KOPT-K1 (cell line): ENCODE data around the gene PDE9A.

Experiments used
- H3K27ac ChIP-seq: fragments of 200-600 bp; sonication (generic); 2 replicates; pipeline ENCODE4 v1.5.1; 2016; ENCODE audit warnings: antibody characterized with exemption, mild to moderate bottlenecking, low read depth, low read length; ENCODE audit not compliant: poor library complexity, severe bottlenecking
- H3K36me3 ChIP-seq: fragments of 200-600 bp; sonication (generic); 2 replicates; pipeline ENCODE4 v1.5.1; 2017; ENCODE audit warnings: antibody characterized with exemption, mild to moderate bottlenecking, low read length, moderate library complexity; ENCODE audit not compliant: insufficient read depth
- H3K9me3 ChIP-seq: fragments of 200-600 bp; sonication (generic); 2 replicates; pipeline ENCODE4 v1.5.1; 2017; ENCODE audit warnings: antibody characterized with exemption, low read length, mild to moderate bottlenecking; ENCODE audit not compliant: insufficient read depth, poor library complexity, severe bottlenecking

PDE9A gene

GRCh38 chr21:42656872-42657271 lies 3.5 kb downstream of the PDE9A start:
- H3K27ac ChIP-seq, result no peak overlapping the region
- no peaks in the 10 kb centered on the region for H3K36me3 ChIP-seq
- no peaks in the 10 kb centered on the region for H3K9me3 ChIP-seq

- Histone ChIP-seq H3K36me3 (no peaks in the 10 kb centered on the region), H3K27ac (no peak overlapping the region)
These were observed 4.4 kb downstream of the PDE9A start for GRCh38 chr21:42657676-42658319.

GRCh38 chr21:42658320-42659105 lies 5.1 kb downstream of the PDE9A start:
- Histone ChIP-seq H3K36me3 (no peaks in the 10 kb centered on the region), H3K27ac (no peak overlapping the region), H3K9me3 (no peaks in the 10 kb centered on the region)

More at GRCh38 chr21:42657676-42658319, 4.4 kb downstream of the PDE9A start:
- H3K9me3 ChIP-seq, result no peaks in the 10 kb centered on the region

GRCh38 chr21:42659416-42660117 lies 6.1 kb downstream of the PDE9A start:
- H3K27ac ChIP-seq, result no peak overlapping the region
- no peaks in the 10 kb centered on the region for H3K9me3 ChIP-seq
- H3K36me3 ChIP-seq, result no peaks in the 10 kb centered on the region

GRCh38 chr21:42660118-42660470 lies 6.7 kb downstream of the PDE9A start:
- Histone ChIP-seq H3K9me3 (no peaks in the 10 kb centered on the region), H3K27ac (no peak overlapping the region), H3K36me3 (no peaks in the 10 kb centered on the region)

DNA sequence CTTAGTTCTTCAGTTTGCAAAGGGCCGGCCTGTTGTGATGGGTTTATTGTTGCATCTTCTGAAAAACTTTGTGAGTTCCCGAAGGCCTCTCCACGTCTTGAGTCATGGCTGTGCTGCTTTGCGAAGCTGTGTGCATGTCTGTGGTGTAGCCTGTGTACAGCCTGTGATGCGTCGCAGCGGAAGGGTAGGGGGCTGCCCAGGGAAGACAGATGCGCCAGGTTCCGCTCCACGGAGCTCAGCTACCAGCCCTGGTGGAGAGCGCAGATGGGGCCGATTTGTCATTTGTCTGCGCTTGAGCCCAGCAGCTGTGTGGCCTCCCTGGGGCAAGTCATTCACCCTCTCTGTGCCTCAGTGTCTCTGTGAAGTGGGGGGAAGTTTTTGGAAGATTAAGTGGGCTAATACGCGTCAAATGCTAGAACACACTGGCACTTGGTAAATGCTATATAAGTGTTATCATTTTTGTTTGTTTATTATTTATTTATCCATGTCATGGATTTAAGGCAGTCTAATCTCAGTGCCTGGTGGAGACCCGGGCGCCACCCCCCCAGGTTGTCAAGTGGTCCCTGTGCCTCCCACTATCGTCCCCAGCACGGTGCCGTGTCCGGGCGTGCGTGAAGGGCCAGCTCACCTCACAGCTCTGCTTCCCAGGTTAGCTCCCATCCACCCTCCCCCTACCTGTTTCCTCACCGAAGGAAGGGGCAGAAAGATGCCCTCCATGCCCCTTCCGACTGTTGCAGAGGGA lies 8.4 kb downstream of the PDE9A start:
- H3K27ac ChIP-seq, result no peak overlapping the region
- H3K36me3 ChIP-seq, result no peaks in the 10 kb centered on the region
- H3K9me3 ChIP-seq, result no peaks in the 10 kb centered on the region

DNA sequence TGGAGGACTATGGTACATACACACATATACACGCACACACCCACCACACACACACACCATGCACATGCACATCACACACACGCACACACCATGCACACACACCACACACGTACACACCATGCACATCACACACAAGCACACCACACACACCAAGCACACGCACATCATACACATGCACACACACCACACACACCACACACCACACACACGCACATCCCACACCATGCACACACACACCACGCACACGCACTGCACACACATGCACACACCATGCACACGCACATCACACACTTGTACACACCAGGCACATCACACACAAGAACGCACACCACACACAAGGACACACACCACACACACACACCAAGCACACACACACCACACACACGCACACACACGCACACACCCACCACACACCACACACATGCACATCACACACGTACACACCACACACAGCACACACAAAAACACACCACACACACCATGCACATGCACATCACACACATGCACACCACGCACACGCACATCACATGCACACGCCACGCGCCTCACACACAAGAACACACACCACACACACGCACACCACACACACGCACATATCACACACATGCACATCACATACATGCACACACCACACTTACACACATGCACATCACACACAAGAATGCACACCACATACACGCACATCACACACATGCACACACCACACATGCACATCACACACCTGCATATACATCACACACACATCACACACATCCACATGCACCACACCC lies 9.2 kb downstream of the PDE9A start:
- Histone ChIP-seq H3K27ac (no peak overlapping the region), H3K36me3 (no peaks in the 10 kb centered on the region)

DNA sequence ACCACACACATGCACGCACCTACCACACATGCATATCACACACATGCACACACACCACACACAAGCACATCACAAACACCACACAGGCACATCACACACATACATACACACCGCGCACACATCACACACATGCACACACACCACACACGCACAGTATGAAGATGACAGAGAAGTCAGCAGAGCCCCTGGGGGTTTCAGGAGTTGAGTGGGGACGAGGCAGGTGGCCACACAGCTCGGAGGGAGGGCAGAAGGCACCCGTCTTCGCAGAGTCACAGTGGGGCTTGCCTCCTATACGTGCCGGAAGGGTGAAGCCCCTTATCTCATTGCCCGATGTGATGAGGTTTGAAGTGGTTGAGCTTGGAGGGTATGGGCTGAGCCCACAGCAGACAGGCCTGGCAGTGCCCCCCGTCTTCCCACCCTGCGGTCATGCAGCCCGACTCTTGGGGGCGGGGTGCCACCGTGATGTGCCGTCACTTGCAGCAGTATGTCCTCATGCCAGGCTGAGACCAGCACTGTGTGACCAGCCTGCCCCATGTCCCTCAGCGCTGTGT lies 9.9 kb downstream of the PDE9A start:
- no peaks in the 10 kb centered on the region for H3K36me3 ChIP-seq
- no peak overlapping the region for H3K27ac ChIP-seq
- H3K9me3 ChIP-seq, result no peaks in the 10 kb centered on the region

More for the DNA sequence above, 9.2 kb downstream of the PDE9A start:
- H3K9me3 ChIP-seq, result no peaks in the 10 kb centered on the region

DNA sequence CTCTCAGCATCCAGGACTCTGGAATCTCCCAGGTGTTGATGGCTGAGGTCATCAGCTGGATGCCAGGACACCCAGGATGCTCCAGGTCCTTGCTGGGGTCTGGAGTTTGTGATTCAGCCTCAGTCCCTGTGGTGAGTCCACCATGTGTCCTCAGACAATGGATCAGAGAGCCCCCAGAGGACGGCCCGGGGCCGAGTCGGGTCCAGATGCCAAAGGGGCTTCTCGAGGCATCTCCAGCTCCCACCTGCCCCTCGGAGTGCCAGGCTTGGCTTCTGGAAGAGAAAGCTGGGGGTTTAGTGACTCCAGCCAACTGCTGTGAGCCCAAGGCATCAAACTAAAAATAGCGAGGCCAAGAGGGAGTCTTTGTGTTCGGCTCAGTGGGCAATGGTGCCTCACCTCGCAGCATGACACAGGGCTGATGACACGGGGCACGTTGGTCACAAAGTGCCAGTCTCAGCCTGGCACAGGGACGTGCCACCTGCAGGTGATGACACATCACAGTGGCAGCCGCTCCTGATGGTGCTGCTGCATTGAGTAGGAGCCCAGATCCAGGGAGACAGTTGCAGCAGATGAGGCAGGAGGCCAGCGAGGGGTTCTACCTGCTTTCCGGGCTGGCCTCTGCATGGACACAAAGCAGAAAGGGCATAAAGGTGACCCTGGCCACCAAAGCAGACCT lies 10.6 kb downstream of the PDE9A start:
- Histone ChIP-seq H3K9me3 (no peaks in the 10 kb centered on the region), H3K27ac (no peak overlapping the region), H3K36me3 (no peaks in the 10 kb centered on the region)

- no peaks in the 10 kb centered on the region for H3K36me3 ChIP-seq
- H3K9me3 ChIP-seq, result no peaks in the 10 kb centered on the region
- no peak overlapping the region for H3K27ac ChIP-seq
These were observed 11.2 kb downstream of the PDE9A start for GRCh38 chr21:42664614-42665013.

- H3K36me3 ChIP-seq, result no peaks in the 10 kb centered on the region
- no peaks in the 10 kb centered on the region for H3K9me3 ChIP-seq
- no peak overlapping the region for H3K27ac ChIP-seq
These were observed 11.6 kb downstream of the PDE9A start for GRCh38 chr21:42665026-42665425.

- H3K36me3 ChIP-seq, result no peaks in the 10 kb centered on the region
- H3K27ac ChIP-seq, result no peak overlapping the region
- H3K9me3 ChIP-seq, result no peaks in the 10 kb centered on the region
These were observed 12.1 kb downstream of the PDE9A start for GRCh38 chr21:42665484-42665883.

DNA sequence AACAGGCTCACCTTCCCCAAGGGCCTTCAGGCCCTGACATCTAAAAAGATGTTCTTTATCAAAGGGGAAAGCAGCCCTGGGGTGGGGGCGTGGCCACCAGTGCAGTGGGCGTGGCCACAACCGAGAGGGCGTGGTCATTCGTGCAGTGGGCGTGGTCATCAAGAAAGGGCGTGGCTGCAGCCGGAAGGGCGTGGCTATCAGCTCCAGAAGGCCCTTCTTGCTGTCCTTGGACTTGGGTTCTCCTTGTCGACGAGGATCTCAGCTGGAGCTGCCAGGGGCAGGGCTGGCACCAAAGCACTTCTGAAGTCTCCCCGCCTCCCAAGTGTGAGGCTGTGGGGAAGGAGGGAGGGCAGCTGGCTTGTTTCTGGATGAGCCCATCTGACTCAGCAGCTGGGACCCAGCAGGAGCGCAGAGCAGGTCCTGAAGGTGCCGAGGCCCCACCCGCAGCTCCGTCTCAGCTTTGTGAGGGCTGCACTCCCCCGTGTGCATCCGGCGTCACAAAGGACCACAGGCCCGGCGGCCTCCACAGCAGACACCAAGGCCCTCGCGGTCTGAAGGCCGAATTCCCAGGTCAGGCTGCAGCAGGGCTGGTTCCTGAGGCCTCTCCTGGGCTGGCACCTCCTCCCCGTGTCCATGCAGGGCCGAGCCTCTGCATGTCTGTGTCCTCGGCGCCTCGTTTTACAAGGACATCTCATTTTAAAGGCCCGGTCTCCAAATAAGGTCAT lies 12.8 kb downstream of the PDE9A start:
- Histone ChIP-seq H3K9me3 (no peaks in the 10 kb centered on the region), H3K27ac (no peak overlapping the region), H3K36me3 (no peaks in the 10 kb centered on the region)
